ENCODE data around the gene OR5H14. TPM values are rescaled to one million over a fixed set of nuclear protein-coding genes. Genes with fewer than 3 reads are reported as not detected.
"Not testable (repeated sequence)": the region's sequence is repeated elsewhere in the genome, so short reads cannot be mapped to it uniquely, and the experiment has no call there.

The OR5H14 gene
- total RNA-seq, 4 donors from 2014 or later, result not detected

DNA sequence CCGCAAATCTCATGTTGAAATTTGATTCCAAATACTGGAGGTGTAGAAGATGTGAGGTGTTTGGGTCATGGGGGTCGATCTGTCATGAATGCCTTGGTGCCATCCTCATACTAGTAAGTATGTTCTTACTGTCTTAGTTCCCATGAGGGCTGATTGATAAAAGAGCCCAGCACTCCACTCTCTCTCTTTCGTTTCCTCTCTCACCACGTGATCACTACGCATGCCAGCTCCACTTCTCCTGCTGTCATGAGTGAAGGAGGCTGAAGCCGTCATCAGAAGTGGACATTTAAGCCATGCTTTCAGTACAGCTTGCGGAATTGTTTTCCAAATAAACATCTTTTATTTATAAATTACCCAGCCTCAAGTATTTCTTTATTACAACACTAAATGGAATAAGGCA, 25.3 kb downstream of the OR5H14 start:
- Histone ChIP-seq H3K4me1 (no peaks in the 10 kb centered on the region), H3K27me3 (no peaks in the 10 kb centered on the region), H3K36me3 (no peaks in the 10 kb centered on the region), H3K9me3 (no peaks in the 10 kb centered on the region), H3K4me3 (no peak overlapping the region), H3K27ac (no peak overlapping the region)
- TF ChIP-seq, protein P1, sequence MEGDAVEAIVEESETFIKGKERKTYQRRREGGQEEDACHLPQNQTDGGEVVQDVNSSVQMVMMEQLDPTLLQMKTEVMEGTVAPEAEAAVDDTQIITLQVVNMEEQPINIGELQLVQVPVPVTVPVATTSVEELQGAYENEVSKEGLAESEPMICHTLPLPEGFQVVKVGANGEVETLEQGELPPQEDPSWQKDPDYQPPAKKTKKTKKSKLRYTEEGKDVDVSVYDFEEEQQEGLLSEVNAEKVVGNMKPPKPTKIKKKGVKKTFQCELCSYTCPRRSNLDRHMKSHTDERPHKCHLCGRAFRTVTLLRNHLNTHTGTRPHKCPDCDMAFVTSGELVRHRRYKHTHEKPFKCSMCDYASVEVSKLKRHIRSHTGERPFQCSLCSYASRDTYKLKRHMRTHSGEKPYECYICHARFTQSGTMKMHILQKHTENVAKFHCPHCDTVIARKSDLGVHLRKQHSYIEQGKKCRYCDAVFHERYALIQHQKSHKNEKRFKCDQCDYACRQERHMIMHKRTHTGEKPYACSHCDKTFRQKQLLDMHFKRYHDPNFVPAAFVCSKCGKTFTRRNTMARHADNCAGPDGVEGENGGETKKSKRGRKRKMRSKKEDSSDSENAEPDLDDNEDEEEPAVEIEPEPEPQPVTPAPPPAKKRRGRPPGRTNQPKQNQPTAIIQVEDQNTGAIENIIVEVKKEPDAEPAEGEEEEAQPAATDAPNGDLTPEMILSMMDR (IDR thresholded peaks at IDR 0.05), result no peak
- TF ChIP-seq EP300 (IDR thresholded peaks at IDR 0.05), result no peak
- TF ChIP-seq POLR2A (IDR thresholded peaks at IDR 0.05), result no peak
- TF ChIP-seq POLR2AphosphoS5 (IDR thresholded peaks at IDR 0.05), result no peak
- no peak for DNase-seq (ENCODE audit: low spot score in 2 of 2)
- WGBS, result 85% methylated on average over 7 of the region's 7 CpGs

DNA sequence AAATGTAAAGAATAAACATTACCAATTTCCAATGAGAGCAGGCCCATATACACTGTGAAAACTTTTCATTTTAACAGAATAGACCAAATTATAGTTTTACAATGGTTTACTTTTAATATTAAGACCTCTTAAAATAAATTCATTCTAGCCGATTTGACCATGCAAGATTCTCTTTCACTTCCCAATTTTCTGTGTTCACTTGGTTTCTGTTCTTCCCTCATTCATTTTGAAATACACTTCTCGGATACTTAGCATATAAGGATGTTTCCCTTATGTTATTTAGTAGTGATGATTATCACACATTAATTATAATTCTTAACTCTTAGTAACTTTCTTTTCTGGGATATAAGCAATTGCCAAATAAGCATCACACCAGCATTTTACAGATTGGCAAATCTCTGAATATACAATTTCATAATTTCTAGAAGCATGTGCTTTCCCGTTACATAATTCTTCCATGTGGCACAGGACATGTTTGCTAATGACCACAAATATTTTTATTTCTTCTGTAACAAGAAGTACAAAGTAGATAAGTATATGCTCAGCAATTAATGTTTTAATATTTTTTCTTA, 33.1 kb downstream of the OR5H14 start:
- Histone ChIP-seq H3K27ac (no peak overlapping the region), H3K4me1 (no peaks in the 10 kb centered on the region), H3K36me3 (no peaks in the 10 kb centered on the region), H3K4me3 (no peak overlapping the region), H3K9me3 (no peaks in the 10 kb centered on the region), H3K27me3 (no peaks in the 10 kb centered on the region)
- WGBS, result 80% methylated on average over 3 of the region's 3 CpGs
- DNase-seq (ENCODE audit: low spot score in 2 of 2), result no peak
- TF ChIP-seq POLR2AphosphoS5 (IDR thresholded peaks at IDR 0.05), result no peak
- TF ChIP-seq EP300 (IDR thresholded peaks at IDR 0.05), result no peak
- no peak for TF ChIP-seq POLR2A (IDR thresholded peaks at IDR 0.05)
- TF ChIP-seq, protein P1 (IDR thresholded peaks at IDR 0.05), result no peak

DNA sequence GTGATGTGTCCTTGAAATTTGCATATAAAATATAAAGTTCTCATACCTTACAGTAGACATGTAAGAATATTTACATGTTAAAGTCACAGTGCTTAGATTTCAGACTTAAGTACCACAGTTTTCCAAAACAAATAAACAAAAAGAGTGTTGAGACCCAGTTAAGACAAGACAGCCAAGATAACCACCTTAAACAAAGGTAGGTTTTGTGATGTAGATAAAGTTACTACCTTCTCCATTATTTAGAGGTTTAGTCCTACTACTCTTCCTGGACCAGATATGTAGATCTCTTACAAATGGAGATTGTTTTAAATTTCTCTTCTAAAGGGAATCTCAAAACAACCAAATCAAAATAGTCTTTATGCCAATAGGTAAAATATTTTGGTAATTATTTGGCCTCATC, 34.9 kb downstream of the OR5H14 start:
- Histone ChIP-seq H3K4me3 (no peak overlapping the region), H3K9me3 (no peaks in the 10 kb centered on the region), H3K4me1 (no peaks in the 10 kb centered on the region), H3K27me3 (no peaks in the 10 kb centered on the region), H3K27ac (no peak overlapping the region), H3K36me3 (no peaks in the 10 kb centered on the region)
- TF ChIP-seq POLR2A (IDR thresholded peaks at IDR 0.05) (no peak), POLR2AphosphoS5 (IDR thresholded peaks at IDR 0.05) (no peak), EP300 (IDR thresholded peaks at IDR 0.05) (no peak)
- TF ChIP-seq, protein P1 (IDR thresholded peaks at IDR 0.05), result no peak
- DNase-seq (ENCODE audit: low spot score in 2 of 2), result no peak

DNA sequence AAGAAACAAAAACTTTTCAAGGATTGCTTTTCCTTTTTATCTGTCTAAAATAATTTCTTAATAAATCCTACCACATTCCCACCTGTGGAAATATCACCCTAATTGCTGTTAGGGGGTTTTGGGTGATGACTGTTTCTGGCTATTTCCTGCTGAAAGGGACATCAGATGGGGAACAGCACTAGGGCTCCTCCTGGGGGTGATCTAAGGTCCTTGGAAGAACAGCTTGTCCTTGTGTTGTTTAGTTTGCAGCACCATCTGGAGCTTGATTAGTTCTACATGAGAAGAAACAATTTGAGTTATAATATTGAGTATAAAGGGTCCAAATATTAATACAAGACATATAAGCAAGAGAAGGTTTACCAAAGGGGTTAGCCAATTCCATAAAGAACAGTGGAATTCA, 37.9 kb downstream of the OR5H14 start:
- Histone ChIP-seq H3K4me1 (no peaks in the 10 kb centered on the region), H3K36me3 (no peaks in the 10 kb centered on the region), H3K9me3 (no peaks in the 10 kb centered on the region), H3K4me3 (no peak overlapping the region), H3K27me3 (no peaks in the 10 kb centered on the region), H3K27ac (no peak overlapping the region)
- DNase-seq (ENCODE audit: low spot score in 2 of 2), result no peak
- TF ChIP-seq, protein P1 (IDR thresholded peaks at IDR 0.05), result no peak
- TF ChIP-seq POLR2AphosphoS5 (IDR thresholded peaks at IDR 0.05) (no peak), EP300 (IDR thresholded peaks at IDR 0.05) (no peak), POLR2A (IDR thresholded peaks at IDR 0.05) (no peak)

DNA sequence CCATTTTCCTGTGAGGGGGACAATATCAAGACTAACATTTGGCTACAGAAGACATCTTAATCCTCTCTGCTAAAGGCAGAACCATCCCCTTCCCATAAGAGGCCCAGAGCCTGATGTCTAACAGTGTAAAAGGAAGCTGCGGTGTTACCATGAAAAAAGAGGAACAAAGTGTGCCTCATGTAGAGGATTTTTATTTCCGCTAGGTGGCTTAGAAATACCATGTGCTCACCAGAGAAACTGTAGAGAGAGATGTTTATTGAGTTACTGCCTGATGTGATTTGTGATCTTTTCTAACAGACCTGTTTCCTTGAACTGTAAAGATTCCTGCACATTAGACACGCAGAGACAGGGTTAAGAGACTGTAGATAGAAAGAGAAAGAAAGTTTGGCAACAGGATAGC, 41.3 kb downstream of the OR5H14 start:
- Histone ChIP-seq H3K27ac (no peak overlapping the region), H3K27me3 (no peaks in the 10 kb centered on the region), H3K36me3 (no peaks in the 10 kb centered on the region), H3K4me3 (no peak overlapping the region), H3K9me3 (no peaks in the 10 kb centered on the region), H3K4me1 (no peaks in the 10 kb centered on the region)
- DNase-seq (ENCODE audit: low spot score in 2 of 2), result no peak
- WGBS, result 34% methylated on average over 3 of the region's 3 CpGs
- TF ChIP-seq, protein P1 (IDR thresholded peaks at IDR 0.05), result no peak
- TF ChIP-seq POLR2AphosphoS5 (IDR thresholded peaks at IDR 0.05) (no peak), EP300 (IDR thresholded peaks at IDR 0.05) (no peak), POLR2A (IDR thresholded peaks at IDR 0.05) (no peak)

DNA sequence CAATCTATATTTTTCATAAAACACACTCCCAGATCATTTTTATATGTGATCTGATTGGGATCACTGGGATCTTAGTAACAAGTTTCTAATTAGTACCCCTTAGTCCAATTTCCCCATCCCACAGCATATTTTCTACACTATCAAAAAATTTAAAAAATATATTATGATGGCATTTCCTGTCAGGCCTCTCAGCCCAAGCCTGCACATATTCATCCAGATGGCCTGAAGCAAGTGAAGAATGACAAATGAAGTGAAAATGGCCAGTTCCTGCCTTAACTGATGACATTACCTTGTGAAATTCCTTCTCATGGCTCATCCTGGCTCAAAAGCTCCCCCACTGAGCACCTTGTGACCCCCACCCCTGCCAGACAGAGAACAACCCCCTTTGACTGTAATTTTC, 43.6 kb downstream of the OR5H14 start:
- H3K4me1 ChIP-seq; H3K27ac ChIP-seq; H3K36me3 ChIP-seq; H3K4me3 ChIP-seq; DNase-seq (ENCODE audit: low spot score in 2 of 2); H3K9me3 ChIP-seq; H3K27me3 ChIP-seq: not testable (repeated sequence)

DNA sequence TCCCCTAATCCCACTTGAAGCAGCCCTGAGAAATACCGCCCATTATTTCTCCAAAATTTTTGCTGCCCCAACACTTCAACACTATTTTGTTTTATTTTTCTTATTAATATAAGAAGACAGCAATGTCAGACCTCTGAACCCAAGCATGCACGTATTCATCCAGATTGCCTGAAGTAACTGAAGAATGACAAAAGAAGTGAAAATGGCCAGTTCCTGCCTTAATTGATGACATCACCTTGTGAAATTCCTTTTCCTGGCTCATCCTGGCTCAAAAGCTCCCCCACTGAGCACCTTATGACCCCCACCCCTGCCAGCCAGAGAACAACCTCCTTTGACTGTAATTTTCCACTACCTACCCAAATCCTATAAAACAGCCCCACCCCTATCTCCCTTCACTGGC, 49.0 kb downstream of the OR5H14 start:
- WGBS, result 57% methylated on average over 2 of the region's 2 CpGs
- H3K4me1 ChIP-seq; H3K36me3 ChIP-seq; H3K27me3 ChIP-seq; DNase-seq (ENCODE audit: low spot score in 2 of 2); H3K4me3 ChIP-seq; H3K9me3 ChIP-seq; H3K27ac ChIP-seq: not testable (repeated sequence)
